ENCODE measurements around the gene MRPL40. TPM values are rescaled to one million over a fixed set of nuclear protein-coding genes. Genes with fewer than 3 reads are reported as not detected.

Gene MRPL40
- total RNA-seq, 2 experiments from 2014 or later = 39.8 to 40.9 TPM

DNA sequence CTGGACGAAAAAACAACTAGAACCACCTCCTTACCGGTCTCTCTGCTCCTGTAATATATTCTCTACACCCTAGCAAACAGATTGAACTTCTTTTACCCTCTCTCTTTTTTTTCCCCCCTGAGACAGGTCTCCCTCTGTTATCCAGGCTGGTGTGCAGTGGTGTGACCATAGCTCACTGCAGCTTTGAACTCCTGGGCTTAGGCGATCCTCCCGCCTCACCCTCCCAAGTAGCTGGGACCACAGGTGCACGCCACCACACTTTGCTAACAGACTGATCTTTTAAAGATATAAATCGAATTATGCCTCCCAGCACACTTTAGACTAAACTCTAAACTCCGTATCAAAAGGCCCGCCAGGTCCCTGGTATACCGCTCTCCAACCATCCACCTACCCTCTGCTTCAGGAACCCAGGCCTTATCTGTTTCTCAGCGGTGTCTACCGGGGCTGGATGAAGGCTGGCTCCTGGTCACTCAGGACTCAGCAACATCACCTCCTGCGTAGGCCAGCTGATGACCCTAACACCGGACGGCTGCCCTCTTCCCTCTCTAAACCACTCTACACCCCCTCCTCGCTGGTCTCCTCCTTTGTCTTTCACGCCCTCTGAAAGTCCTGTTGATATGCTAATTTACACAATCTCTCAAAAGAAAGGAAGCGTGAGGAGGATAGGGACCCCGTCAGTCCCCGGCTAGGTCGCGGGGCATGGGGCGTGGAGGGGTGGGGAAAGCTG is 14.4 kb downstream of the MRPL40 start:
- peak overlapping the region; percentile 77 for H3K4me3 Mint-ChIP-seq
- H3K27ac Mint-ChIP-seq = peak overlapping the region; percentile 91
- H3K4me1 Mint-ChIP-seq (ENCODE audit: low read depth) = peaks cover 39% of the 10 kb centered on the region
- POLR2A ChIA-PET = interaction anchor here (0.7 to 8.9 kb wide), 7 partner anchors 9 to 37 kb away, joined by 3 to 109 read pairs (median 4); partner anchors contain the start of genes CDC45, HIRA and MRPL40
- no peaks in the 10 kb centered on the region for H3K9me3 Mint-ChIP-seq
- peak; percentile 10 for DNase-seq
- TF ChIP-seq, protein P1, sequence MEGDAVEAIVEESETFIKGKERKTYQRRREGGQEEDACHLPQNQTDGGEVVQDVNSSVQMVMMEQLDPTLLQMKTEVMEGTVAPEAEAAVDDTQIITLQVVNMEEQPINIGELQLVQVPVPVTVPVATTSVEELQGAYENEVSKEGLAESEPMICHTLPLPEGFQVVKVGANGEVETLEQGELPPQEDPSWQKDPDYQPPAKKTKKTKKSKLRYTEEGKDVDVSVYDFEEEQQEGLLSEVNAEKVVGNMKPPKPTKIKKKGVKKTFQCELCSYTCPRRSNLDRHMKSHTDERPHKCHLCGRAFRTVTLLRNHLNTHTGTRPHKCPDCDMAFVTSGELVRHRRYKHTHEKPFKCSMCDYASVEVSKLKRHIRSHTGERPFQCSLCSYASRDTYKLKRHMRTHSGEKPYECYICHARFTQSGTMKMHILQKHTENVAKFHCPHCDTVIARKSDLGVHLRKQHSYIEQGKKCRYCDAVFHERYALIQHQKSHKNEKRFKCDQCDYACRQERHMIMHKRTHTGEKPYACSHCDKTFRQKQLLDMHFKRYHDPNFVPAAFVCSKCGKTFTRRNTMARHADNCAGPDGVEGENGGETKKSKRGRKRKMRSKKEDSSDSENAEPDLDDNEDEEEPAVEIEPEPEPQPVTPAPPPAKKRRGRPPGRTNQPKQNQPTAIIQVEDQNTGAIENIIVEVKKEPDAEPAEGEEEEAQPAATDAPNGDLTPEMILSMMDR (IDR thresholded peaks at IDR 0.05) = no peak
- ATAC-seq = no peak
- CTCF ChIA-PET = interaction anchor here (0.9 to 1.7 kb wide), 3 partner anchors 11 to 267 kb away, joined by 3 to 5 read pairs (median 3); no protein-coding TSS in a partner anchor
- intact Hi-C loops (cut with micrococcal nuclease) = no loop called here
- H3K36me3 Mint-ChIP-seq (ENCODE audit: low read depth) = peaks cover 34% of the 10 kb centered on the region
- no peaks in the 10 kb centered on the region for H3K27me3 Mint-ChIP-seq

DNA sequence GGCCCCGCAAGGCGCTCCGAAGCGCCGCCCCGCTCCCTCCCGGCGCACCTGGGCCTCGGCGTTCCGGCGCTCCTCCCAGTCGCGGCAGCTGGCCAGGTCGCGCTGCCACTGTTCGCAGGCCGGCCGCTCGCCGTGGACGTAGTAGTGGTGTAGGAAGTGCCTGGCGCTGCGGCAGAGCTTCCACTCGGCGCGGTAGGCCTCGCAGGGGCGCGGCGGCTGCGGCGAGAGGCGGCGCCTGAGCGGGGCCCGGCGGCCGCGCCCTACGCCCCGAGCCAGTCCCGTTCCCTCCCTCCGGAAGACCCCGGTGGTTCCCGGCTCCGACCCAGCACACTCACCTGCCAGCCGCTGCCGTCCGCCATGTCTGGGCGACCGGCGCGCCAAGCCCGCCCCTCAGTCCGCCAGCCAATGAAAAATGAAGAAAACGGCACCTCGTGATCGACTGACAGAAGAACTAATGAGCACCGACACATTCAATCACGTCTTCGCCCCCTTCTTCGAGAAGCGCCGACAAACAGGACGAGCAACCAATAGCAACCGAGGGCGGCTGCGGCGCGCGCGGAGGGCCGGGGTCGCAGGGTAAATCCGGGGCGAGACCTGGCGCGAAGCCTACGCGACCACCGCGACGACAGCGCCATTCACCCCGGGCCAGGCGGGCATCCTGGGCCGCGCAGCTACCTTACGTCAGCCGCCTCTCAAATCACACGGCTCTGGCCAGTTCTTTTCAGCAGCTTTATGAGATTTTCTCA is 15.2 kb downstream of the MRPL40 start, which contains the start of gene C22orf39:
Gene C22orf39, minus strand, starts transcription at position 382 of the 746 bp plus-strand sequence. Its CDS starts 23 bp downstream, at position 359.
- DNase-seq (peak; percentile 91), ATAC-seq (peak; percentile 87)
- Mint-ChIP-seq H3K4me3 (peak within 1 kb of the TSS; percentile 77), H3K27ac (peak within 1 kb of the TSS; percentile 92), H3K27me3 (no peaks in the 10 kb centered on the region), H3K4me1 (ENCODE audit: low read depth) (peaks cover 37% of the 10 kb centered on the region), H3K9me3 (no peaks in the 10 kb centered on the region), H3K36me3 (ENCODE audit: low read depth) (peaks cover 36% of the 10 kb centered on the region)
- intact Hi-C loops (cut with micrococcal nuclease) = no loop called here
- TF ChIP-seq, protein P1 (IDR thresholded peaks at IDR 0.05) = no peak
- ChIA-PET POLR2A (interaction anchor here (0.7 to 8.9 kb wide), 7 partner anchors 8 to 36 kb away, joined by 3 to 109 read pairs (median 4); partner anchors contain the start of genes CDC45, HIRA and MRPL40), CTCF (interaction anchor here (0.6 to 1.0 kb wide), 2 partner anchors 183 to 268 kb away, joined by 3 to 4 read pairs; no protein-coding TSS in a partner anchor)

DNA sequence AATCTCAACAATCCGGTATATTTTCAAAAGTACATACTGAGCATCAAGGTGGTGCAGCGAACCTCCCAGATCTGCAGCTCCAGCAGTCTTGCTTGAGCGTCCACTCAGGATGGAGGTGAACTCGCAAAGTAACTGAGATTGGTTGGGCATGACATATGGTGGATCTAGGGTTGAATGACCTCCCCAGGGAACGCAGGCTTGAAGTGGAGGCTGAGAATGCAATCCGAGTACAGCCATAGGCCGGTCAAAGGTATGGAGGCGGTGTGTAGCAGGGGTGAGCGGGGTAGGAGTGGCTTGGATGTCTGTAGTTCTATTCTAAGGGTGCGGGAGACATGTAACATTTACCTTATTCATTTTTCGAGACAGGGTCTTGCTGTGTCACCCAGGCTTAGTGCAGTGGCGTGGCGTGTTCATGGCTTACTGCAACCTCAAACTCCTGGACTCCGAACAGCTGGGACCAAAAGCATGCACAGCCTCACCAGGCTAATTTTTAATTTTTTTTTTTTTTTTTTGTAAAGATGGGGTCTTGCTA is 15.8 kb downstream of the MRPL40 start:
- intact Hi-C loops (cut with micrococcal nuclease) = no loop called here
- peaks cover 37% of the 10 kb centered on the region for H3K4me1 Mint-ChIP-seq (ENCODE audit: low read depth)
- no peaks in the 10 kb centered on the region for H3K9me3 Mint-ChIP-seq
- peak overlapping the region; percentile 77 for H3K4me3 Mint-ChIP-seq
- ChIA-PET CTCF (interaction anchor here (0.6 kb wide), 1 partner anchor 182 kb away, joined by 4 read pairs; no protein-coding TSS in a partner anchor), POLR2A (interaction anchor here (0.9 to 8.9 kb wide), 7 partner anchors 11 to 42 kb away, joined by 3 to 109 read pairs (median 3); partner anchors contain the start of genes CDC45, HIRA and MRPL40)
- H3K36me3 Mint-ChIP-seq (ENCODE audit: low read depth) = peaks cover 38% of the 10 kb centered on the region
- peak; percentile 52 for DNase-seq
- H3K27ac Mint-ChIP-seq = peak overlapping the region; percentile 92
- TF ChIP-seq, protein P1 (IDR thresholded peaks at IDR 0.05) = no peak
- H3K27me3 Mint-ChIP-seq = no peaks in the 10 kb centered on the region
- ATAC-seq = peak; percentile 34

DNA sequence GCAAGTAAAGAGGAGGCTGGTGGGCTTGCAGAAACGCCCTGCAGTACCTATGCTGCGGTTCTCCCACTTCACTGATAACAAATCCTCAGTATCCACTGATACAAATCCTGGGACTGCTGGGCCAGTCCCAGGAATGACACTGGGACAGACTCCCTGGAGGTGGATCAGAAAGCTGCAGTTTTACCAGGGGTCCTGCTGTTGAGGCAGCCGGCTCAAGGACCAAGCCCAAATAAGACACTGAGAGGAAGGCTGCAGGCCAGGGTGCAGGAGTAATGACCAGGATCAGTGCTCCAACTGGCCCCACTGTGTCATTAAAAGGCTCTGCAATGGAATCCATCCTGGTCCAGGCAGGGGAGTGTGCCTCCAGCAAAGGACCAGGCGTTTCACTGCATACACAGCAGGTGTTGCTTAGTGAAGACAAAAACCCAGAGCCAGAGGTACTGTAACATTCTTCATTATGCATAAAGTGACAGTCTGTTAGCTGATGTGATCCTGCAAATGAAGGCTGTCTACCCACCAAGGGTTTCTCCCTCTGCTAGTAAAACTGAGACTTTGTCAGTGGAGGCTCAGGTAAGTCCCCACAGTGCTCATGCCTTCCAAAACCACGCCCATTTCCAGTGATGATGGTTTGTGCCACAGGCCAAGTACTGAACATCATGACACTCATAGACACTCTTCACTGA is 16.5 kb downstream of the MRPL40 start:
- H3K27ac Mint-ChIP-seq = peak overlapping the region; percentile 92
- H3K36me3 Mint-ChIP-seq (ENCODE audit: low read depth) = peaks cover 40% of the 10 kb centered on the region
- H3K4me3 Mint-ChIP-seq = peak overlapping the region; percentile 77
- TF ChIP-seq, protein P1 (IDR thresholded peaks at IDR 0.05) = no peak
- H3K9me3 Mint-ChIP-seq = no peaks in the 10 kb centered on the region
- intact Hi-C loops (cut with micrococcal nuclease) = no loop called here
- H3K27me3 Mint-ChIP-seq = no peaks in the 10 kb centered on the region
- CTCF ChIA-PET = no interaction called here
- H3K4me1 Mint-ChIP-seq (ENCODE audit: low read depth) = peaks cover 33% of the 10 kb centered on the region
- DNase-seq (peak; percentile 77), ATAC-seq (peak; percentile 62)
- POLR2A ChIA-PET = interaction anchor here (0.9 to 8.9 kb wide), 3 partner anchors 16 to 41 kb away, joined by 3 to 109 read pairs (median 3); partner anchors contain the start of genes CDC45, HIRA and MRPL40
